Neural cell (in vitro differentiated cells): Measurements from ENCODE around the gene AGPAT3. TPM values are rescaled to one million over a fixed set of nuclear protein-coding genes. Genes with fewer than 3 reads are reported as not detected.

ENCODE experiments used
- H2AFZ ChIP-seq: fragments of 200-600, 300-800 bp; sonication (generic), shearing (Covaris generic); 2 replicates; pipeline ENCODE4 v1.6.0; 2014; ENCODE audit warnings: low read depth, mild to moderate bottlenecking, antibody characterized with exemption, low read length, moderate library complexity
- H3F3A ChIP-seq: fragments of 200-600 bp; shearing (Covaris generic); 2 replicates; pipeline ENCODE4 v1.6.1; 2016; ENCODE audit warnings: mild to moderate bottlenecking, moderate library complexity, mixed read lengths, antibody characterized with exemption, low read length; ENCODE audit not compliant: insufficient read depth, poor library complexity, severe bottlenecking
- H3K27ac ChIP-seq: fragments of 200-600, 300-800 bp; sonication (generic), shearing (Covaris generic); 2 replicates; pipeline ENCODE4 v1.5.1; 2014; ENCODE audit warnings: mild to moderate bottlenecking, low read length, moderate library complexity
- H3K27me3 ChIP-seq: fragments of 300-800, 200-600 bp; sonication (generic), shearing (Covaris generic); 2 replicates; pipeline ENCODE4 v1.6.0; 2014; ENCODE audit warnings: mild to moderate bottlenecking, low read depth, low read length, moderate library complexity; ENCODE audit not compliant: insufficient read depth
- H3K36me3 ChIP-seq: fragments of 300-800, 200-600 bp; sonication (generic), shearing (Covaris generic); 2 replicates; pipeline ENCODE4 v1.5.1; 2014; ENCODE audit warnings: mild to moderate bottlenecking, antibody characterized with exemption, low read length, moderate library complexity; ENCODE audit not compliant: insufficient read depth
- H3K4me2 ChIP-seq: fragments of 300-800, 200-600 bp; sonication (generic), shearing (Covaris generic); 2 replicates; pipeline ENCODE4 v1.6.0; 2014; ENCODE audit warnings: mild to moderate bottlenecking, low read length
- H3K4me3 ChIP-seq: fragments of 300-800, 200-600 bp; sonication (generic), shearing (Covaris generic); 2 replicates; pipeline ENCODE4 v1.5.1; 2014; ENCODE audit warnings: mild to moderate bottlenecking, low read length, moderate library complexity
- H3K79me2 ChIP-seq: fragments of 200-600 bp; shearing (Covaris generic); replicated peaks from 2 replicates; pipeline ENCODE4 v1.6.0; 2014; ENCODE audit warnings: mild to moderate bottlenecking, low read length, moderate library complexity; ENCODE audit not compliant: insufficient read depth
- H3K9ac ChIP-seq: fragments of 300-800, 200-600 bp; sonication (generic), shearing (Covaris generic); 2 replicates; pipeline ENCODE4 v1.6.1; 2016; ENCODE audit warnings: mild to moderate bottlenecking, low read length, mixed read lengths
- H3K9me2 ChIP-seq: fragments of 200-600 bp; shearing (Covaris generic); 2 replicates; pipeline ENCODE4 v1.6.1; 2016; ENCODE audit warnings: mild to moderate bottlenecking, low read length, mixed read lengths; ENCODE audit not compliant: insufficient read depth
- H3K9me3 ChIP-seq: fragments of 200-600, 300-800 bp; sonication (generic), shearing (Covaris generic); 2 replicates; pipeline ENCODE4 v1.6.1; 2016; ENCODE audit warnings: mild to moderate bottlenecking, mixed run types, low read length, moderate library complexity, mixed read lengths
- H4K20me1 ChIP-seq: fragments of 200-600 bp; shearing (Covaris generic); 2 replicates; pipeline ENCODE4 v1.6.1; 2016; ENCODE audit warnings: mild to moderate bottlenecking, mixed run types; ENCODE audit not compliant: insufficient read depth
- EP300 ChIP-seq: fragments of 450-650 bp; conservative IDR thresholded peaks from 2 replicates; pipeline ENCODE4 v1.6.1; 2014; ENCODE audit warnings: antibody characterized with exemption, mild to moderate bottlenecking, moderate library complexity; ENCODE audit not compliant: poor library complexity, severe bottlenecking
- EZH2 ChIP-seq: fragments of 200-600, 300-800 bp; shearing (Covaris generic), sonication (generic); IDR thresholded peaks from 2 replicates; pipeline ENCODE4 v1.6.1; 2014; ENCODE audit warnings: antibody characterized with exemption, low read length, borderline replicate concordance, mild to moderate bottlenecking; ENCODE audit not compliant: insufficient read depth, poor library complexity, severe bottlenecking
- MXI1 ChIP-seq: fragments of 450-650 bp; conservative IDR thresholded peaks from 2 replicates; pipeline ENCODE4 v1.6.1; 2014; ENCODE audit warnings: antibody characterized with exemption, mild to moderate bottlenecking; ENCODE audit not compliant: poor library complexity, severe bottlenecking
- POLR2AphosphoS5 ChIP-seq: IDR thresholded peaks from 2 replicates; pipeline ENCODE4 v1.6.1; 2012
- RAD21 ChIP-seq: fragments of 450-650 bp; conservative IDR thresholded peaks from 2 replicates; pipeline ENCODE4 v1.6.1; 2014; ENCODE audit warnings: antibody characterized with exemption, mild to moderate bottlenecking, moderate library complexity
- SMC3 ChIP-seq: fragments of 450-650 bp; conservative IDR thresholded peaks from 2 replicates; pipeline ENCODE4 v1.6.1; 2014; ENCODE audit warnings: antibody characterized with exemption, mild to moderate bottlenecking, moderate library complexity; ENCODE audit not compliant: poor library complexity
- TAF1 ChIP-seq: IDR thresholded peaks from 2 replicates; pipeline ENCODE4 v1.6.1; 2012; ENCODE audit warnings: low read depth
- polyA plus RNA-seq: library from polyadenylated mRNA; depleted of rRNA; stranded (reverse); fragments of >200 nt; gene quantifications from 2 replicates; pipeline ENCODE4 v1.2.3, GENCODE V29; 2014
- TF ChIP-seq, protein P1 (sequence below): fragments of 450-650 bp; IDR thresholded peaks from 2 replicates; pipeline ENCODE4 v1.5.1; 2014; ENCODE audit warnings: antibody characterized with exemption, mild to moderate bottlenecking, moderate library complexity; ENCODE audit not compliant: poor library complexity, severe bottlenecking
- TF ChIP-seq, protein P2 (sequence below): IDR thresholded peaks from 2 replicates; pipeline ENCODE4 v1.6.1; 2012; ENCODE audit warnings: borderline replicate concordance

AGPAT3 gene
- polyA plus RNA-seq, 1 donor from 2014 or later, result 8.4 TPM

DNA sequence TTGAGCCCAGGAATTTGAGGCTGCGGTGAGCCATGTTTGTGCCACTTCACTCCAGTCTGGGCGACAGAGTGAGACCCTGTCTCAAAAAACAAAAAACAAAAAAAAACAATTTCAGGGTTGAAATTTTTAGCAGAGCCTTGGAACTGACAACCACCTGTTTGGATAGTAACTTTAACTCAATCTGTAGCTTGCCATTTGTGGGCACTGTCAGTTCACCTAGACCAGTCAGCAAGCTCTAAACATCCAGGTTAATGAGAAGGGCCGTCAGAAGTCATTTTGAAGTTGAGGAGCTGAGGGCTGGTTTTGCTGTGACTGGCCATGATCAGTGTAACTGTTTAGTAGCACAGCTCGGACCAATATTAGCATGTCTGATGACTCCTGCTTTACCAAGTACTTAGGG is 155.5 kb downstream of the AGPAT3 start:
- no peak overlapping the region for H3K27ac ChIP-seq
- TF ChIP-seq MXI1, result no peak
- TF ChIP-seq EZH2, result no peak
- H3K79me2 ChIP-seq, result peaks cover 50% of the 10 kb centered on the region
- H4K20me1 ChIP-seq, result no peaks in the 10 kb centered on the region
- no peaks in the 10 kb centered on the region for H3F3A ChIP-seq
- H3K27me3 ChIP-seq, result no peaks in the 10 kb centered on the region
- H3K9me2 ChIP-seq, result no peaks in the 10 kb centered on the region
- no peaks in the 10 kb centered on the region for H3K36me3 ChIP-seq
- no peaks in the 10 kb centered on the region for H3K9me3 ChIP-seq
- no peak overlapping the region for H3K4me3 ChIP-seq
- H3K9ac ChIP-seq, result no peak overlapping the region
- no peak overlapping the region for H2AFZ ChIP-seq
- no peak overlapping the region for H3K4me2 ChIP-seq

DNA sequence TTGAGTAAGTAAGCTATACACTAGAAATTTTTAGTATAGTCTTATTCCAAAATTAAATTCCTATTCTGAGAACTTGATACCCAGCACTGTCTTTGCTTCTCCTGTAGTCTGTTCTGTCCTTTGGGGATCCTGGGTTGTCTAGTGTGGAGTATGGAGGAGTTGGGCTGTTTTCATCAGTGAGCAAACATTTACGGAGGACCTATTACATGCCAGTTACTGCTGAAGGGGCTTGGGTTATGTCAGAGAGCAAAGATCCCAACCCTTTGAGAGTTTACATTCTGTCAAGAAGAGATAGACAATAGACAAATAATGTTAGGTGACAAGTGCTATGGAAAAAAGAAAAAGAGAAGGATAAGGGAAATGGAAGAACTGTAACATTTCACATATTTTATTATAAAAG is 156.0 kb downstream of the AGPAT3 start:
- no peaks in the 10 kb centered on the region for H3K9me3 ChIP-seq
- H4K20me1 ChIP-seq, result no peaks in the 10 kb centered on the region
- no peaks in the 10 kb centered on the region for H3F3A ChIP-seq
- no peaks in the 10 kb centered on the region for H3K9me2 ChIP-seq
- no peak overlapping the region for H3K9ac ChIP-seq
- no peak overlapping the region for H3K4me2 ChIP-seq
- H3K27ac ChIP-seq, result no peak overlapping the region
- no peaks in the 10 kb centered on the region for H3K36me3 ChIP-seq
- TF ChIP-seq RAD21 (no peak), EZH2 (no peak), MXI1 (no peak), EP300 (no peak), TAF1 (no peak), POLR2AphosphoS5 (no peak), SMC3 (no peak)
- TF ChIP-seq, protein P1, sequence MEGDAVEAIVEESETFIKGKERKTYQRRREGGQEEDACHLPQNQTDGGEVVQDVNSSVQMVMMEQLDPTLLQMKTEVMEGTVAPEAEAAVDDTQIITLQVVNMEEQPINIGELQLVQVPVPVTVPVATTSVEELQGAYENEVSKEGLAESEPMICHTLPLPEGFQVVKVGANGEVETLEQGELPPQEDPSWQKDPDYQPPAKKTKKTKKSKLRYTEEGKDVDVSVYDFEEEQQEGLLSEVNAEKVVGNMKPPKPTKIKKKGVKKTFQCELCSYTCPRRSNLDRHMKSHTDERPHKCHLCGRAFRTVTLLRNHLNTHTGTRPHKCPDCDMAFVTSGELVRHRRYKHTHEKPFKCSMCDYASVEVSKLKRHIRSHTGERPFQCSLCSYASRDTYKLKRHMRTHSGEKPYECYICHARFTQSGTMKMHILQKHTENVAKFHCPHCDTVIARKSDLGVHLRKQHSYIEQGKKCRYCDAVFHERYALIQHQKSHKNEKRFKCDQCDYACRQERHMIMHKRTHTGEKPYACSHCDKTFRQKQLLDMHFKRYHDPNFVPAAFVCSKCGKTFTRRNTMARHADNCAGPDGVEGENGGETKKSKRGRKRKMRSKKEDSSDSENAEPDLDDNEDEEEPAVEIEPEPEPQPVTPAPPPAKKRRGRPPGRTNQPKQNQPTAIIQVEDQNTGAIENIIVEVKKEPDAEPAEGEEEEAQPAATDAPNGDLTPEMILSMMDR, result no peak
- TF ChIP-seq, protein P2, sequence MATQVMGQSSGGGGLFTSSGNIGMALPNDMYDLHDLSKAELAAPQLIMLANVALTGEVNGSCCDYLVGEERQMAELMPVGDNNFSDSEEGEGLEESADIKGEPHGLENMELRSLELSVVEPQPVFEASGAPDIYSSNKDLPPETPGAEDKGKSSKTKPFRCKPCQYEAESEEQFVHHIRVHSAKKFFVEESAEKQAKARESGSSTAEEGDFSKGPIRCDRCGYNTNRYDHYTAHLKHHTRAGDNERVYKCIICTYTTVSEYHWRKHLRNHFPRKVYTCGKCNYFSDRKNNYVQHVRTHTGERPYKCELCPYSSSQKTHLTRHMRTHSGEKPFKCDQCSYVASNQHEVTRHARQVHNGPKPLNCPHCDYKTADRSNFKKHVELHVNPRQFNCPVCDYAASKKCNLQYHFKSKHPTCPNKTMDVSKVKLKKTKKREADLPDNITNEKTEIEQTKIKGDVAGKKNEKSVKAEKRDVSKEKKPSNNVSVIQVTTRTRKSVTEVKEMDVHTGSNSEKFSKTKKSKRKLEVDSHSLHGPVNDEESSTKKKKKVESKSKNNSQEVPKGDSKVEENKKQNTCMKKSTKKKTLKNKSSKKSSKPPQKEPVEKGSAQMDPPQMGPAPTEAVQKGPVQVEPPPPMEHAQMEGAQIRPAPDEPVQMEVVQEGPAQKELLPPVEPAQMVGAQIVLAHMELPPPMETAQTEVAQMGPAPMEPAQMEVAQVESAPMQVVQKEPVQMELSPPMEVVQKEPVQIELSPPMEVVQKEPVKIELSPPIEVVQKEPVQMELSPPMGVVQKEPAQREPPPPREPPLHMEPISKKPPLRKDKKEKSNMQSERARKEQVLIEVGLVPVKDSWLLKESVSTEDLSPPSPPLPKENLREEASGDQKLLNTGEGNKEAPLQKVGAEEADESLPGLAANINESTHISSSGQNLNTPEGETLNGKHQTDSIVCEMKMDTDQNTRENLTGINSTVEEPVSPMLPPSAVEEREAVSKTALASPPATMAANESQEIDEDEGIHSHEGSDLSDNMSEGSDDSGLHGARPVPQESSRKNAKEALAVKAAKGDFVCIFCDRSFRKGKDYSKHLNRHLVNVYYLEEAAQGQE, result no peak
- no peak overlapping the region for H2AFZ ChIP-seq
- H3K27me3 ChIP-seq, result no peaks in the 10 kb centered on the region
- no peak overlapping the region for H3K4me3 ChIP-seq
- peaks cover 45% of the 10 kb centered on the region for H3K79me2 ChIP-seq

DNA sequence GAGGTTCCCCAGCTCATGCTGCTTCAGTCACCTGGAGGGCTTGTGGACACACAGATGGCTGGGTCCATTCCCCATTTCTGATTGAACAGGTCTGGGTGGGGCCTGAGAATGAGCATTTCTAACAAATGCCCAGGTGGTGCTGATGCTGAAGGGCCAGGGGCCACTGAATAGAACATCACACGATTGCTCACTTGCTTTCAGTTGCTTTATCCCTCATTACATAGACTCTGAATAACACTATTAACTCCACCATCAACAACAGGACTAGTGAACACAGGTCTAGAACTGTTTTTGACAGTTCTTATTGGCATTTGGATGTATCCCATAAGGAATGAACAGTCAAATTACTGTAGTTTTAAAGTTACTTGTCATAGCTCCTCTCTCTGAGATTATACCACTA is 159.2 kb downstream of the AGPAT3 start:
- H3K27me3 ChIP-seq, result no peaks in the 10 kb centered on the region
- TF ChIP-seq EZH2 (no peak), TAF1 (no peak), MXI1 (no peak), POLR2AphosphoS5 (no peak), EP300 (no peak), SMC3 (no peak), RAD21 (no peak)
- TF ChIP-seq, protein P1, result no peak
- TF ChIP-seq, protein P2, result no peak
- no peaks in the 10 kb centered on the region for H3K9me2 ChIP-seq
- H3K4me2 ChIP-seq, result no peak overlapping the region
- H3K9me3 ChIP-seq, result no peaks in the 10 kb centered on the region
- no peak overlapping the region for H2AFZ ChIP-seq
- no peaks in the 10 kb centered on the region for H3F3A ChIP-seq
- no peaks in the 10 kb centered on the region for H4K20me1 ChIP-seq
- no peaks in the 10 kb centered on the region for H3K36me3 ChIP-seq
- no peak overlapping the region for H3K4me3 ChIP-seq
- no peak overlapping the region for H3K27ac ChIP-seq
- peaks cover 38% of the 10 kb centered on the region for H3K79me2 ChIP-seq
- no peak overlapping the region for H3K9ac ChIP-seq
